NAMALWA (cell line): ENCODE data around the gene GAS2L2.

Experiments
- DNase-seq: peaks from one replicate; pipeline ENCODE4 v3.0.0-alpha.2; 2015; ENCODE audit warnings: low spot score

The GAS2L2 gene

DNA sequence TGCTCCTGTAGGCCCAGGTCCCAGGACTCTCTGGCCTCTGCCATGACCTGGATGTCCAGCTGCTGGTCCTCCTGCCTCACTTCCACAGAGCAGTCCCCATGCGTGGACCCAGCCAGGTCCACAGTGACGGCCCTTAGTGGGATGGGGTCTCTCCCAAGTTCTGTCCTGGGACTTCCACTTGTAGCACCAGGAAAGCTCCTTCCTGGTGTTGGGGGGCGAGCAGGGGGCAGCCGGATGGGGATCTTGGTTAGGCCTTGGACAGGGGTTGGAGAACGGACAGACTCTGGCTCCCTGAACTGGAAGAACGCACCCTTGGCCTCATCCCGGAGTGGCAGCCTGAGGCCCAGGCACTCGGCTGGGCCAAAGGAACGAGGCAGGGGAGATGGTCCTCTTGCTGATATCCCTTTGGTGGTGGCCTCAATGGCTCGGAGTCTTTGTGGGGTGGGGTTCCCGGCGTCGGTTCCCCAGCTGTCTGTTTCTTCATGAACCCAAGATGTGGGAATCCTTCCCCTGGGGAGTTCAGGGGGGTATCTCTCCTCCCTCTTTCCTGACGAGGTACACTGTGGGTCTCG lies 7.2 kb downstream of the GAS2L2 start:
- DNase-seq = no peak

DNA sequence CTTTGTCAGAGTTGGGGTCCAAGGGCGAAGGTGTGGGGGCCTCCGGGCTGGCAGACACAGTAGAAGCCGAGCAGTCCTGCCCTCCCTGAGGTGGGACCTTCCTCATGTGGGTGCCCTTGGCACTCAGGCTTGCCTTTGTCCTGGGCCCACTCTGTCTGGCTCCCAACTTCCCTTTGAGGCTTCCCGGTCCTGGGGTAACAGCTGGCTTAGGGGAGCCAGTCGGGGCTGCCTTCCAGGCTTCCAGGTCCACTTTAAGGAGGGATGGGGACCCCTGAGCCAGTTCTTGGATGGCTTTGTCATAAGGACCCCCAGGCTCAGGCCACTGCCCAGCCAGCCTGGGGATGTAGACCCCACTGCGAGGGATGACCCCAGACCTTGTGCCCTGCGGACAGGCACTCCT lies 7.8 kb downstream of the GAS2L2 start:
- DNase-seq = no peak

DNA sequence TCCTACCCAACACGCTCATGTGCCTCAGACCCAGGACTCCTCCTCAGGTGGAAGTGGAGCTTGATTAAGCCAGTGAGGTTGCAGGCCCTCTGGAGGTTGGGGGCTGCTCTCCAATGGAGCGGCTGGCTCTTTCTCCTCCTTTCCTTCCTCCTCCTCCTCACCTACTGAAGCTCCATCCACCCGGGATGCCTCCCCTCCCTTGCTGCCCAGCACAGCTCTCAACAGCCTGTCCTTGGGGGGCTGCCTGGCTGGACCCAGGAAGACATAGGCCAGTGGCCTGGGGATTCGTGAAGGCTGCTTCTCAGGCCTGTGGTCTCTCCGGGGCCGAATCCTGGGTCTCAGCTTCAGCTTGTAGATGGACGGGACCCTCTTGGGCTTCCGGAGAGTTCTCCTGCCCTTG lies 8.2 kb downstream of the GAS2L2 start:
- DNase-seq = no peak

DNA sequence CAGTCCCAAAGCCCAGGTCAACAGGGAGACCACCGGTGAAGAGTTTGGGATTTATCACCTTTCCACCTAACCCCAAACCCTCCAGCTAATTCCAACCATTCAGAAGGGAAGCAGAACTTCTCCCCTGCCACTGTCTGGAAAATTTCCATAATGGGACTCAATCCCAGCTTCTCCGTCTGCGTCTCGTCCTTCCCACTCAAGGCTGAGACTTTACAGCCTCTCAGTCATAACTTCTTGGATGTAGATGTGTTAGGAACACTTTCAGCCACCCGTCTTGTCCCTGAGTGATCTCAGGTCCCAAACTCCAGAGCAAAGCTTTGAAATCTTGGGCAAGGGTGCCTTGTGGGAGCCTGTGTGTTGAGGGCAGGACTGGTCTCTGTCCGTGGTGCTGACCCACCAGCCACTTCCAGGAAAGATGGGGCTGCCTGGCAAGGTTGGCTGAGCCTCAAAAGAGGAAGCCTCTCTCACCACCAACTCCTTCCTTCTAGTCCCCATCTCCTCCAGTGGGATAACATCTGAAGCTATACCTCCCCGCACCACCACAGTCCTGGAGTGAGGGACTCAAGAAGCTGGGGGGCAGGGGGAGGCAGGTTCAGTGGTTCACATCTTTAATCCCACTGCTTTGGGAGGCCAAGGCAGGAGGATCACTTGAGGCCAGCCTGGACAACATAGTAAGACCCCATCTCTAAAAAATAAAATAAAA lies 9.3 kb downstream of the GAS2L2 start:
- DNase-seq = peak; percentile 36

DNA sequence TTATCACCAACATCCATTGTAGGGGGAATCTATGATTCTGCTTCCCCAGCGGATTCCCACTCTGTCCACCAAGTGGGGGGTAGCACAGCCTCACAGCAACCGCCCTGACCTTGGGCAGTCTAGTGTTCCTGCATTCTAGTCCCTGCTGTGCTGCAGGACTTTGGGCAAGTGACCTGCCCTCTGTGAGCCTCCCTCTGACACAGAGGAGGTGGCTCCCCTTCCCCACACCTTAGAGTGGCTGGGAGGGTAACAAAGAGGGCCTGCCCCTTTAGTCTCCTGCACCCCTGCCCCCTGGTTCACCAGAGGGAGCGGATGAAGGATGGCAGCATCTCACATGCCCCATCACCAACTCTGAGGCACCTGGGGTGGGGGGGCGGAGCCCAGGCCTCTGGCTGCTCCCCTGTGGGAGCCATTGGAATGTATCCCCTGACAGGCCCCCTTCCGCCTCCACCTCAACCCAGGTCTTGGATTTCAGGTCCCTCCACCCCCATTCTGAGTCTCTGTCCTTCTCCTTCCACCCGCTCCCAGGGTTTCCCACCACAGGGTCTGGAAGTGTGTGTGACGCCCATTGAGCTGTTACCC lies 10.1 kb downstream of the GAS2L2 start:
- DNase-seq = no peak

DNA sequence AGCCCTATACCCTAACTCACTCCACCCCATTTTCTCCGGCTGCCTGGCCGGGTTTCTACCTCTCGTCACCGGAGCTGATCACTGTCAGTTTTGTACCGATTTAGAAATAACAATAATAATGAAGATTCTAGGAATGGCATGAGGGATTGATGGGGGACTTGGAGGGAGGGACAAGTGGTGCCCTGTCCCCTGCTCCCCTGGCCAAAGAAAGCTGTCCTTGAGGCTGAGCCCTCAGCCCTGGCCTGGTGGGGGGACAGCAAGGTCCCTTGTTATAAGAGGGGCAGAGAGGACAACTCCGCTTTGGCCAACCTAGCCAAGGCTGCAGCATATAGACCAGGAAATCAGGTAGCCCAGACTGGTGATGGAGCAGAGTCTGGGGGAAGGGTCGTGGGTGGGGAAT lies 10.5 kb downstream of the GAS2L2 start:
- no peak for DNase-seq

DNA sequence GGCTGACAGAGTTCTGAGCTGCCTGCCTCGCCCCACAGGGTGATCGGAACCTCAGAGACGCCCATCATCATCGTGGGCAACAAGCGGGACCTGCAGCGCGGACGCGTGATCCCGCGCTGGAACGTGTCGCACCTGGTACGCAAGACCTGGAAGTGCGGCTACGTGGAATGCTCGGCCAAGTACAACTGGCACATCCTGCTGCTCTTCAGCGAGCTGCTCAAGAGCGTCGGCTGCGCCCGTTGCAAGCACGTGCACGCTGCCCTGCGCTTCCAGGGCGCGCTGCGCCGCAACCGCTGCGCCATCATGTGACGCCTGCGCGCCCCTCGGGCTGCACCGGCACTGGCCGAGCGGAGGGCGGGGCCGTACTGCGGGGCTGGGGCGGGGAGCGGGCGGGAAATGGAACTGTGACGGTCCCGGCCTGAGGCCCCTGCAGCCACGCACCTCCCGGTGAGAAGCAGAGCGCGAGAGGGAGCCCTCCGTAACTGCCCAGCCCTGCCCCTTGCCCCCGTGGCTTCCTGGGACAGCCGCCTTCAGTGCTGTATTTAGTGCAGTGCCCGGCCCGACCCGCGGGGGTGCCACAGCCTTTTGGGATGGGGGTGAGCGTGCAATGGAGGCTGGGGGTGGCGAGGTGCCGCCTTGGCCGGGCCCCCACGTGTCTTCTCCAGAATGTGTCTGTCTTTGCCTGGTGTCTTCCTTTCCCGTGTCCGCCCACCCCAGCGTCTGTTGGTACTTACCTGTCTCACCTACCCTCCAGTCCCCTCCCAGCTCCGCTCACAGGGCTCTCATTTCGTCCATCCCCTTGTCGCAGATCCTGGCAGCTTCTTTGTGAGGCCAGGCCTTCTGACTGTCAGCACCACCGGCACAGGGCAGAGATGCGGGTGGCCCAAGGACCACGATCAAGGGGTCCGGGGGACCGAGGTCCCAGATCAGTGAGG lies 11.8 kb downstream of the GAS2L2 start:
- DNase-seq = no peak

DNA sequence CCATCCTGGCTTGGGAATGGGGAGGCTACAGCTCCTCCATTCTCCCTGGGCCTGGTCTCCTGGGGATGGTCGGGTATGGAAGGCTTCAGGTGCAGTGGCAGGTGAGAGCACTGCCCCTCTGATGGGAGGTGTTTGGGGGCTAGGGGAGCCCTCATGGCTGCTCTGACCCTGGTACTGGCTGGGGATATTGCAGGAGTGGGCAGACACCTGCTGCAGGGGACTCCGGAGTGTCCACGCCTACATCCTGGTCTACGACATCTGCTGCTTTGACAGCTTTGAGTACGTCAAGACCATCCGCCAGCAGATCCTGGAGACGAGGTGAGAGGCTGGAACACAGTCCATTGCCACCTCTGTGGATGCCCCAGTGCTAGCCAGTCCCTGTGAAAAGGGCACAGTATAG lies 12.8 kb downstream of the GAS2L2 start:
- DNase-seq = no peak

DNA sequence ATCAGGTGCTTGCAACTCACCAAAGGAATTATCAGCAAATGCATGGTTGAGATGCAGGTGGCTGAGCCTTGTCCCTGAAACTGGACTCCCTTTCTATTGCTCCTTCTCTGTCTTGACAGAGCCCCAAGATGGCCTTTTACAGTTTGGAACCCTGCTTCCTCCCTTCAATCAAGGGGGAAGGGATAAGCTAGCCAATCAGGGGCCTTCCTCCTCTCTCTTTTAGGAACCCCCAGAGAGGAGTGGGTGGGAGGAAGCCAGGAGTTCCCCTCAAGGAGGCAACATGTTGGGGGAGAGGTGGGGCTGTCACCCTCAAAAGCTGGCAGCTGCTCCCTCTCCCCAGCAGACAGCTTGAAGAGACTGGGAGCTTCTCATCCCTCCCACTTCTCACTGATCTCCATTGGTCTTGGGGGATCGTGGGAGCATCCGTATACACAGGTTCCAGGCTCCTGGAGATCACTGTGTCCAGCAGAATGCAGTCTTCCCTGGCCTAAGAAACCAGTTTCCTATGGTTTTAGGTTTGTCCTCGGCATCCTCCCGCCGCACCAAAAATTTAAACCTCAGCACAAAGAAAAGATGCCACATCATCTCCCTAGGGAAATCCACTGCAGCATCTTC lies 14.4 kb downstream of the GAS2L2 start:
- DNase-seq = no peak

DNA sequence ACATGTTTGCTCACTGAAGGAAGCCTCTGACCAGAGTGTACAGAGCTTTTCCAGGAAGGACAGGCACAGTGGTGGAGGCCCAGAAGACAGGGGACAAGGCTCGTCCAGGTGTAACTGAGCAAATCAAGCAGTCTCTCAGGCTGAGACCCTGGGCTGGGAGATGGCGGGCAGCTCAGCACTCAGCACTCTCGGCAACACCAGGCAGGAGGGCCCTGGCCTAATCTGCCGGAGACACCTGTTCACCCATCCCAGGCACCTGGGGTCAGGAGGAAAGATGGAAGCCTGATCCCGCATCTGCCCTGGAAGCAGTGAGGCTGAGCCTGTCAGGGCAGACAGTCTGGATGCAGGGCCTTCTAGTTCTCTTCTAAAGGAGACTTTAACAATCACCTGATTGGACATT lies 16.8 kb downstream of the GAS2L2 start:
- no peak for DNase-seq

DNA sequence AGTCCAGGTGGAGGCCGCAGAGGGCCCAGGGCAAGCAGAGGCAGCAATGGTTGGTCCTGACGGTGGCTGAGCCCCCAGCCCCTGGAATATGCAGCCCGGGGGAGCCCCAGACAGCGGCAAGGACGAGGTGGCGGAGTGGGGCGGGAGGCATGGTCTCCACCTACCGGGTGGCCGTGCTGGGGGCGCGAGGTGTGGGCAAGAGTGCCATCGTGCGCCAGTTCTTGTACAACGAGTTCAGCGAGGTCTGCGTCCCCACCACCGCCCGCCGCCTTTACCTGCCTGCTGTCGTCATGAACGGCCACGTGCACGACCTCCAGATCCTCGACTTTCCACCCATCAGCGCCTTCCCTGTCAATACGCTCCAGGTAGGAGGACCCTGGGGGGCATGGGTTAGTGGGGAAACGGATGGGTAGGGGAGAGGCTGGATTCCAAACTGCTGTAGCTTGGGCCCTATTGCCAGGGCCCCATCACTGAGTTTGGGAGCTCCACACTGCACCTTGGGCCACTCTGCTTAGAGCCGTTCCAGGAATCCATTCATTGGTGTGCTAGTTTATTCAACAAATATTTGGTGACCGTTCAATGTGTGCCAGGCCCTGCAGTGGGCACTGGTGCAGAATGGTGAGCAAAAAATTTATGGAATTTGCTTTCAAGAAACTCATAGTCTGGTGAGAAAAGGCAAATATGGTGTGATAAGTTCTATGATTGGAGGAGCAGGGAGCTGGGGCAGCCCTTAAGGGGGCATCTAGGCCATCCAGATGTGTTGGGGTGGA lies 17.8 kb downstream of the GAS2L2 start:
- DNase-seq = no peak

DNA sequence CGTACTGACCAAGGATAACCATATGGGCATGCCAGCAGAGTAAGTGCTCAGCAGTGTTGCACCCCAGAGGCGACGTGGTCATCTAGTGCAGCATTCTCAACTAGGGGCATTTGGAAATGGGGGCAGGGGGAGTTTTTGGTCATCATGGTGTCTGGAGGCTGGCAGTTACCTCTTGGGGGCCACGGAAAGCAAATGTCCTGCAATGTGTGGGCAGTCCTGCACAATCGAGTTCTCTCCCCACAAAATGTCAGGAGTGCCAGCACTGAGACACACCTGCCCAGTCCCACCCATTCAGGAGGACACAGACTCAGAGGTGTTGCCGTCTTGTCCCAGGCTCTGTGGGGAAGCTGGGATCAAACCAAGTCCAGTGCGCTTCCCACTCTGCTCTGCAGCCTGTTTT lies 18.6 kb downstream of the GAS2L2 start:
- DNase-seq = no peak

DNA sequence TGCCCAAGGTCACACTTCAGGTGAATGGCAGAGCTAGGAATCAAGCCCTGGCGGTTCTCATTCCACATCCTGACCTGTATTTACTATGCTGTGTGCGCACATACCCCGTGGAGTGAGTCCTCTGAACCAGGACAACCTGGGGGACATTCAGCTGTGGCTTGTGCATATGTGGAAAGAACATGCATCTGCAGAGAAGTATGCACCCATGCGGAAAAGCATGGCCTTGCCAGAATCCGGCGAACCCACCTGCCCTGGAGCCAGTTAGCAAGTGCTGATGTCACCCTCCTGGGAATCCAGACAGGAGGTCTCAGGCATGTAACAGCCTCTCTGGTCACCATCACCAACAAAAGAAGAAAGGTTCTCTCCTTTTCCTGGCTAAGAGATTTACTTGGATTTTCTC lies 19.7 kb downstream of the GAS2L2 start:
- no peak for DNase-seq

DNA sequence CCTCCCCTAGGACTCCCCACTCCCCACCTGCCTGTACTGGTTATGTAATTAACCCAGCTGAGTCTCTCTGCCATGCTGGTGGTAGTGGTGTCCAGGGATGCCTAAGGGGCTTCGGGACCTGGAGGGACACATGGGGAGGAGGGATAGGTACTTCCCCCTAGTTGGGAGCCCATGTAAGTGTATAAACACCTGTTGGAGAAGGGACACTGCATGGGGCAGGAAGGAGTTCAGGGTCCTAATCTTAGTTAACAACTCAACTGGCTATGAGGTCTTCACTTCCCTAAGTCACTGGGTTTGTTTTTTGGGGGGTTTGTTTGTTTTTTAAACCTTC lies 20.3 kb downstream of the GAS2L2 start:
- no peak for DNase-seq

DNA sequence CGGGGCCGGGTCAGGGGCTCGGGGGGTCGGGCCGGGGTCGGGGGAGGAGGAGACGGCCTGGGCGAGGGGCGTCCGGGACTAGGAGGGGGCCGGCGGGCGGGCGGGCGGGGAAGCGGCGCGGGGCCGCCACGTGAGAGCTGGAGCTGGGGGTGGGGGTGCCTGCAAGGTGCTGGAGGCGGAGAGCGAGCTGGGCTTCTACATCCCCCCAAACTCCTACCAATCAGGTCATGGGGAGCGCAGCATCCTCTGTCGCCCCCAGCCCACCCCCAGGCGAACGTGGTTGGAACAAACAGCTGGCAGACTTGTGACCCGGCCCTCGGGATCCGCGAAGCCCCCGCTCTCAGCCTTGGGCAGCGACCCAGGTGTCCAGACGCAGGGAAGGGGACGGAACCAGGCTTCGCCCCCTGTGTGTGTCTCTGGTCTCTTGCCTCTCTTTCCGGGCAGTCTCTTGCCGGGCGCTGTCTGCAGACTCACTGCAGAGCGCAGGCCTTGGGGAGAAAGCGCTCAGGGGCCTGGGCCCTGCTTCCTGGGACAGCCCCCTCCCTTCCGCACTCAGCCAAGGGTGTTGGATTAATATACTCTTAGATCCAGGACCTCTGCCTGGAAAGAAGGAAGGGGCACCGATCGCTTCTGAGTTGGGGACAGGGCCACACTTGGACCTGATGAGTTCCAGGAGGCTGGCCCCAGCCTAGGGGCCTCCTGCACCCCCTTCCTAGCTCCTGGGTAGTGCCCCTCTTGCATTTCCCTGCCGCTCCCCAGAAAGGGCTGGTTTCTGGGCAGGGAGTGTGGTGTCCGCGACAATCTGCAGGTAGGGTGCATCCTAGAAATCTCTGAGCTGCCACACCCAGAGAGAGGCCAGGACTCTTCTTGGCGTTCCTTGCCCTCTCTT lies 20.9 kb downstream of the GAS2L2 start:
- no peak for DNase-seq

DNA sequence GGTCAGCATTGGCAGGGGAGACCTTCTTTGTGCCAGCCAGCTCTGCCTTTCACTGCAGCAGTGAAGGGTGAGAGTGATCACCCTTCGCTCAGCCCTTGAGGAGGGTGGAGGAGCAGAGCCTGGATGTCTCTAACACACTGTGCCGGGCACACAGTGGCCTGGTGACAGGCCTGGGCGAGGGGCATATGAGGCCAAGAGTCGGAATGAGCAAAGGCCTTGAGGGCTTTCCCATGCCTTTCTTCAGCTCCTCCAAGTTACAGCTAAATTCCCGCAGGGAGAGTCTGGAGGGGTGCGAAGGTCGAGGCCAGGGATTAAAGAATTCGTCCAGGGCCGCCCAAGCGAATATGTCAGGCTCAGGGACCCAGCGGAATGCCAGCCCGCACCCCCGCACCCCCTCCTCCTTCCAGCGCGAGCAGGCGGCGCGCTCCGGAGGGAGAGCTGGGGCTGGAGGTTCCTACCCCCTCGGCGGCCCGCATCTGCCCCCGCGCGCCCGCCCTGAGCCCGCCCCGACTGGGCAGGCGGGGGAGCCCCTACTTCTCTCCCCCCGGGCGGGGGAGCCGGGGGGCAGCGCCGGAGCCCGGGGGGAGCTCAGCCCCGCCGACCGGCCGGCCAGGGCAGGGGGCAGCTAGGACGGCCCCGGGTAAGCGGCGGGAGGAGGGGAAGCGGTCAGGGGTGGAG lies 21.7 kb downstream of the GAS2L2 start, which contains the start of gene RASL10B:
Gene RASL10B, plus strand, starts transcription at position 401 of the 678 bp plus-strand sequence. CDS start 3,546 bp downstream, outside the sequence.
- no peak for DNase-seq

DNA sequence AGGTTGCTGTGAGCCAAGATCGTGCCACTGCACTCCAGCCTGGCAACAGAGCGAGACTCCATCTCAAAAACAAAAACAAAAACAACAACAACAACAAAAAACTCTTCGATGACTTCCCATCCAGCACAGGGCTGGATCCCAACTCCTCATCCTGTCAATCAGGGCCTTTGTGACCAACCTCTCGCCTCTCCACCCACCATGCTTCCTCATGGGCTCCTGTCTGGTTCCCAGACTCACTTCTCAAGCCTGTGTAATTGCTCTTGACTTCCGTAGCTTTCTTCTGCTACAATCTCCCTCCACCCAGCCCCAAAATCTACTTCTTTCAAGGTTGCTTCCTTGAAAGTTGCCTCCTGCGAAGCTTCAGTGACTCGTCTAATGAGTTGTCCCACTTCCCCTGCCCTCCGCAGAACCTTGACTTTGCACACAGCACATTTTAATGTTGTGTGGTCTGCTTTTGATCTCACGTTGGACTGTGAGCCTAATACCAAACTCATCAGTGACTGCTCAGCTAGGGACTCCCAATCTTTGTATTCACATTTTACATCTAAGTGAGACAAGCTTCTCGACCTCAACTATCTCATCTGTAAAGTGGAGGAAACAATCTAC lies 22.5 kb downstream of the GAS2L2 start:
- DNase-seq = no peak

DNA sequence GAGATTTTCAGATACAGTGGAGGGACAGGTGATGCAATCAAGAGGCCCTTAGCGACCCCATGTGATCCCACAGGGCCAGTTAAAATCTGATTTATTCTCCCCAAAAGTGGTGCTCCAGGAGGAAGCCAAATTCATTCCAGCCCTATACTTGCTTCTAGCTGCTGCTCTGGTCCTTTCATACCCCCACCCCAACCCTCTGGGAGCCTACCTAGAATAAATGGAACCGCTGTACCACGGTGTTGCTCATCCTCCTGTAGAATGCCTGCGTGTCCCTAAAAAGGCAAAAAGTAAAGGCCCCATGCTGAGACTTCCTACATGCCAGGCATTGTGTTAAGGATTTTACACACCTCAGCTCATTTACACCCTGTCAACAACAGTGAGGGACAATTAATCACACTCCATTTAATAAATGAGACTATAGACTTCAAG lies 23.6 kb downstream of the GAS2L2 start:
- no peak for DNase-seq

DNA sequence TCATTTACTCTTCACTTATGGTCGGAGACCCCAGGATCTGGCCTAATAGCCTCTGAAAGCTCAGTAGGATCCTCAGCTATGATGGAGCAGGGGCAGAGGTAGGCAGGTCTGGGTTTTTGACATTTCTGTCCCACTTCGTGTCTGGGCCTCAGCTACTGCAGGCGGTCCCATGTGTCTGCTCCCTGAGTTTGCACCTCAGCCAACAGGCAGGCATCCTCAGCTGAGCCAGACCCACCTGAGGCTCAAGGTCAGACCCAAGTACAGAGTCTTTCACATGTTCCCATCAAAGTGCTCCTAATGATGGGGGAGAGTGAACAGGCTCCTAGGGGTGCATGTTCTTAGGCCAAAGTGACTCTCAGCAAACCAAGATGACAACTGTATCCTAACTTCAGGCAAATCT lies 24.5 kb downstream of the GAS2L2 start:
- no peak for DNase-seq
